SKM-1 (cell line): ENCODE measurements around the gene CELF1.
"Not testable (repeated sequence)": the region's sequence is repeated elsewhere in the genome, so short reads cannot be mapped to it uniquely, and the experiment has no call there.

Experiments used
- DNase-seq: peaks from one replicate; lab custom pipeline; 2025; ENCODE audit not compliant: unreplicated experiment; lab: John Stamatoyannopoulos, UW

The CELF1 gene

GRCh38 chr11:47541070-47541469 lies 11.9 kb downstream of the CELF1 start:
- no peak for DNase-seq

- DNase-seq = no peak
These were observed 13.3 kb downstream of the CELF1 start for GRCh38 chr11:47539681-47540039.

GRCh38 chr11:47538741-47539565 lies 14.0 kb downstream of the CELF1 start:
- DNase-seq = no peak

DNA sequence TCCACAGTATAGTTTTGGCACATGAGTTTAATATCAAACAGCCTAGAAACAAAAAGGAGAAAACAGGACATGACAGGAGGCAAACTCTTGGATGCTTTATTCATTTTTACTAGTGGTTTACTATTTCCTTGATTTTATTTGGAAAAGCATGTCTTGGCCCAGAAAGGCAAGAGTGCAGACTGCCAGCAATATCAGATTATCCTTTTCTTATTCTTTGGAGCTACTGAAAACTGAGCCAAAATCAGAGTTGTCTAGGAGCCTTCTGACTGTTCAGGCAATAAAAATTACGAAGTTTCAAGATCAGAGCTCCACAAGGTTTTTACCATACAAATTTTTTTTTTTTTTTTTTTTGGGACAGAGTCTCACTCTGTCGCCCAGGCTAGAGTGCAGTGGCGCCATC lies 16.0 kb downstream of the CELF1 start:
- no peak for DNase-seq

- DNase-seq = no peak
These were observed 18.2 kb downstream of the CELF1 start for GRCh38 chr11:47534704-47535251.

DNA sequence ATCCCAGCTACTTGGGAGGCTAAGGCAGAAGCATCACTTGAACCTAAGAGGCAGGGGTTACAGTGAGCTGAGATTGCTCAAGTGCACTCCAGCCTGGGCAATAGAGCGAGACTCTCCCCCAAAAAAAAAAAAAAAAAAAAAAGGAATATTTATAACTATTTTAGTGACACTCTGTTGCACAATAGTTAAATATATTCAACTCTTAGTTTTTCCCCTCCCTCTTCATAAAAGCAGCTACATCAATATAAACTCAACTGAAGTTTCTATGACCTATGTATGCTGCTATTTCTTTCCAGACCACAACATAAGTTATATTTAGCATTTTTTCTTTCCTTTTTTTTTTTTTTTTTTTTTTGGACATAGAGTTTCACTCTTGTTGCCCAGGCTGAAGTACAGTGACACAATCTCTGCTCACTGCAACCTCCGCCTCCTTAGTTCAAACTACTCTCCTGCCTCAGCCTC lies 19.2 kb downstream of the CELF1 start:
- DNase-seq = no peak

DNA sequence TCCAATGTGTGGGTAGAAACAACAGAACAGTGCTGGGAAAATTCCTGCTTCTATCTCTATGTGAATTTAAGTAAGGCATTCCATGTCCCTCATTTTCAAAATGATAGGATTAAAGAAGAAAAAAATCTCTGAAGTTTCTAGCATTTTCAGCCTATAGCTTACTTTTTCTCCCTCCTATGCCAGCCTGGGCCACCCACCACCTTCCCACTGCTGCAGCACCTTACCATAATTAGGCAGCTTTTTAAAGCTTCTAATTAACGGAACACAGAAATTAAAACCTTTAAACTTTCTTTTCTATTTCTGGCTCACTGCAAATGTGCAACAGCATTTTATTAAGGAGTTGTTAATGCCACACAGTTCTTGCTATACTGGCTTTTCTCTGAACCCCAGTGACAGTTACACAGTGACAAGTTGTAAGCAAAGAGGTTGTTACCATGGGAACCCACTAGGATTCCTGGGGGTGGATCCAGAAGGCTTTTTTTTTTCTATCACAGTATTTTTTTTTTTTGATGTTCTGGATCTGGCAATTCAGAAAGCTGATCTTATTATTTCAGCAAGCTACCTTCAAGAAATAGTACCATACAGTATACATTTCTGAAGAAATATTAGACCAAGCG lies 20.2 kb downstream of the CELF1 start:
- DNase-seq = no peak

- no peak for DNase-seq
These were observed 21.3 kb downstream of the CELF1 start for GRCh38 chr11:47531666-47532065.

GRCh38 chr11:47530721-47531120 lies 22.2 kb downstream of the CELF1 start:
- not testable (repeated sequence) for DNase-seq

- no peak for DNase-seq
These were observed 23.0 kb downstream of the CELF1 start for GRCh38 chr11:47529951-47530350.

DNA sequence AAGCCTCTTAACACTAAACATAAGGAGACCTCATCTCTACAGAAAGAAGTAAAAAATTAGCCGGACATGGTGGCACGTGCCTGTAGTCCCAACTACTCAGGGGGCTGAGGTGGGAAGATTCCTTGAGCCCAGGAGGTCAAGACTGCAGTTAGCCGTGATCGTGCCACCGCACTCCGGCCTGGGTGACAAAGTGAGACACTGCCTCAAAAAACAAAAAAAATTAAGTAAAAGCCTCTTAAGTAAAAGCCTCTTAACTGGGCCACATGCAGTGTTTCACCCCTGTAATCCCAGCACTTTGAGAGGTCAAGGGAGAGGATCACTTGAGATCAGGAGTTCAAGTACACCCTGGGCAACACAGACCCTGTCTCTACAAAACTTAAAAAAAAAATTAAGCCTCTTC lies 25.7 kb downstream of the CELF1 start:
- no peak for DNase-seq

- DNase-seq = not testable (repeated sequence)
These were observed 26.9 kb downstream of the CELF1 start for GRCh38 chr11:47526032-47526431.

- no peak for DNase-seq
These were observed 28.5 kb downstream of the CELF1 start for GRCh38 chr11:47524291-47524874.

DNA sequence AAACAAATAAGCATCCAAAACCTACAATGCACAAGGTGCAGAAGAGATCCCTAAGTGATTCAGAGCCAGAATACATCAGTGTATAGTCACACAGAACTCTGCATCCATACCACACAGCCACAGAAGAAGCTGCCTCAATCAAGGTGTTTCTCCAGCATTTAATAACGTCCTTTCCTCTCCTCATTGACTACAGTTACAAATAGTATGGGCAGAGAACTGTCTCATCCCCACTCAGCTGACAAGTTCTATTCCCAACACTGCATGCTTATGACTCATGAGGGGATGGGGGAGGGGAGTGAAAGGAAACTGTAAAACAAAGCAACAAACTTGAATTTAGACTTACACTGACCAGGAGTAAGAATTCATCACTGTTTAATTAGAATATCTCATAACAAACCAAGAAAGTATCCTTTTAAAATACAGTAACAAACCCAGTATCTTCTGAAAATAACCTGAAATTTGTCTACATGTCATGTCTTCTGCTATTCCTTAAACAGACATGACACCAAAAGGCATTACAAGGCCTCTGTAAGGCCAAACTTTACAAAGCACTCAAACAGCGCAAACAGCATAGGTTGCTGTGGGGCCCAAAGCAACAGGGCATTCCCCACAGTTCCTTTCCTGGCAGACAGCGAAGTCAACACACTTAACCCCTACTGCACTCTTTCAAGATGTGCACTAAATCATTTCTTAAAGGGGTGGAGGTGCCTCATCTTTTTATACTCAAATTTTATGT lies 29.3 kb downstream of the CELF1 start:
- no peak for DNase-seq

DNA sequence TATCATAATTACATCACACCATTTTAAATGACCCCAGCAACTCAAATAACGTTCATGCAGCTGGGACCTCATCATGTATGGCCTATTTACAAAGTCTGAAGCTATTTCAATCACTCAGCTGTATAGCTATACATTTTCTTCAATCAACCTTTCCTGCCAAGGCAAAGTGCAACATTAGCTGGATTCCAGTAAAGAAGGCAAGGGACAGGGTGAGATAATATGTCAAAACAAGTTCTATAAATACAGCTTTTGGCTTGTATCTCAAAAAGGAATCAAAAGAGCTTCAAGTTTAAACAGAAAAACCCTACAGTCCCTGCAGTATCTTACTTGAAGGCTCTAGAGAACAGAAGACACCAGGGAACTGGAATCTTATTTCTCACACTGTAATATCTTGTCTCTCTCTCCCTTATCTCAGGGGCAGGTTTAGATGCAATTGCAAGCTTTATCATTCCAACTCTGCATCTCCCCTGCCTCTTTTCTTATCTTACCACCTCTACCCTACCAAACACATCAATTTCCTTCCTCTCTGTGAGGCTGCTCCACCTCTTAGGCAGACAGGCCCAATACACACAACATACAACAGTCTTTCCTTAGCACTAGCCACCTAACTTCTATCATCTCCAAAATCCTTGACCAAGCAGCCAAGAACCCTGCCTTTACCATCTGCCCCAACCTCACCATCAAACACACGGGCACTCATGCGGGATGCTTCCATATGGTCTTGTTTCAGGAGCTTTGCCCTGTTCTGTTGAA lies 34.5 kb downstream of the CELF1 start:
- no peak for DNase-seq

DNA sequence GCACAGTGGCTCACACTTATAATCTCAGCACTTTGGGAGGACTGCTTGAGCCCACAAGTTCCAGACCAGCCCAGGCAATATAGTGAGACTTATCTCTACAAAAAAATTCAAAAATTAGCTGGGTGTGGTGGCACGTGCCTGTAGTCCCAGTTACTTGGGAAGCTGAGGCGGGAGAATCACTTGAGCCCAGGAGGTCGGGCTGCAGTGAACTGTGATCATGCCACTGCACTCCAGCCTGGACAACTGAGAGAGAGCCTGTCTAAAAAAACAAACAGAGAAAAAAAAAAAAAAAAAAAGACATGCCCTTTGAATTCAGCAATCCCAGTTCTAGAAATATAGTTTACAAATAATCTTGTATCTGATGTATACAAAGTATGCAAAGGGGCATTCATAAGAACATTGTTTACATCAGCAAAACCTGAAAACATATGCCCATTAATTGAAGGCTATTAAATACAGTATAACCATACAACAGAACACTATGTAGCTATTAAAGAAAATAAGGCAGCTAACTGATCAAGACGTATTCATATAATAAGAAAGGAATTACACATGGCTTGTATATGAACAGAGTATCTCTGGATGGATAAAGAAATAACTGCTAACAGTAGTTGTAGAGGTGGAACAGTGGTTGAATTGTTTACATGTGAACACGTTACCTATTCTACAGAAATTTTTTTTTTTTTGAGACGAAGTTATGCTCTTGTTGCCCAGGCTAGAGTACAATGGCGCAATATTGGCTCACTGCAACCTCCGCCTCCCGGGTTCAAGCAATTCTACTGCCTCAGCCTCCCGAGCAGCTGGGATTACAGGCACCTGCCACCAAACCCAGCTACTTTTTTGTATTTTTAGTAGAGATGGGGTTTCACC lies 35.7 kb downstream of the CELF1 start:
- no peak for DNase-seq

- no peak for DNase-seq
These were observed 36.8 kb downstream of the CELF1 start for GRCh38 chr11:47516155-47516554.

GRCh38 chr11:47514825-47515647 lies 37.9 kb downstream of the CELF1 start:
- DNase-seq = no peak

GRCh38 chr11:47512701-47513100 lies 40.2 kb downstream of the CELF1 start:
- no peak for DNase-seq
